H1 (cell line): ENCODE measurements around the gene TRNP1.

Experiments
- CHD2 ChIP-seq: IDR thresholded peaks from 2 replicates; pipeline ENCODE4 v1.6.1; 2012; ENCODE audit warnings: low read length, improper control_type of control experiment
- EP300 ChIP-seq, 2 experiments: IDR thresholded peaks; 1 replicate in 1 of 2; 2 replicates in 1 of 2; pipeline ENCODE4 v1.6.1; 2011 to 2012; ENCODE audit warnings: low read depth in 2 of 2, low read length in 2 of 2, mild to moderate bottlenecking in 2 of 2, borderline replicate concordance in 1 of 2, inconsistent platforms in 1 of 2, moderate library complexity in 1 of 2
- GABPA ChIP-seq: IDR thresholded peaks from 2 replicates; pipeline ENCODE4 v1.6.1; 2011; ENCODE audit warnings: mild to moderate bottlenecking, low read length, moderate library complexity, borderline replicate concordance; ENCODE audit not compliant: insufficient read depth
- JUN ChIP-seq: IDR thresholded peaks from 2 replicates; pipeline ENCODE4 v1.6.1; 2011; ENCODE audit warnings: low read depth, mild to moderate bottlenecking, improper control_type of control experiment, low read length
- POLR2A ChIP-seq, 2 experiments: IDR thresholded peaks; 1 replicate in 1 of 2; 2 replicates in 1 of 2; pipeline ENCODE4 v1.6.1; 2011; ENCODE audit warnings: low read depth in 2 of 2, low read length in 2 of 2, mild to moderate bottlenecking in 2 of 2; ENCODE audit errors: control extremely low read depth in 1 of 2
- SIN3A ChIP-seq, 2 experiments: IDR thresholded peaks in 1 of 2; conservative IDR thresholded peaks in 1 of 2; 2 replicates each; pipeline ENCODE4 v1.6.1; 2011 to 2012; ENCODE audit warnings: low read length in 2 of 2, improper control_type of control experiment in 1 of 2, low read depth in 1 of 2, mild to moderate bottlenecking in 1 of 2
- SRF ChIP-seq: IDR thresholded peaks from 2 replicates; pipeline ENCODE4 v1.6.1; 2011; ENCODE audit warnings: mild to moderate bottlenecking, low read depth, low read length, moderate library complexity
- TAF1 ChIP-seq: IDR thresholded peaks from 2 replicates; pipeline ENCODE4 v1.6.1; 2011; ENCODE audit warnings: mild to moderate bottlenecking, low read depth, low read length
- TBP ChIP-seq: IDR thresholded peaks from 2 replicates; pipeline ENCODE4 v1.6.1; 2011; ENCODE audit warnings: low read depth, low read length, improper control_type of control experiment
- YY1 ChIP-seq: IDR thresholded peaks from 2 replicates; pipeline ENCODE4 v1.6.1; 2011; ENCODE audit warnings: low read depth, mild to moderate bottlenecking, low read length

GRCh38 chr1:27045973-27046558 lies 52.6 kb downstream of the TRNP1 start:
- TF ChIP-seq POLR2A (IDR thresholded peaks at IDR 0.05; ENCODE audit: control extremely low read depth in 1 of 2, low read depth in 2 of 2, low read length in 2 of 2), result no peak
- peak; percentile 92 for TF ChIP-seq YY1
- TF ChIP-seq TAF1, result 0 out of 2 replicates have a peak, but pooled peaks have one; percentile 26
- no peak for TF ChIP-seq CHD2
- TF ChIP-seq GABPA, result 0 out of 2 replicates have a peak, but pooled peaks have one; percentile 25
- no peak for TF ChIP-seq JUN
- no peak for TF ChIP-seq EP300 (IDR thresholded peaks at IDR 0.05; ENCODE audit: borderline replicate concordance in 1 of 2, low read depth in 2 of 2, low read length in 2 of 2)
- no peak; a peak in 1 of 4 replicates for TF ChIP-seq SIN3A (conservative IDR thresholded peaks at IDR 0.05 in 1 of 2, IDR thresholded peaks at IDR 0.05 in 1 of 2; ENCODE audit: low read depth in 1 of 2, low read length in 2 of 2)
- TF ChIP-seq SRF, result no peak
- no peak for TF ChIP-seq TBP
